Stimulated activated CD8-positive, alpha-beta memory T cell treated with anti-CD3 and anti-CD28 coated beads, Interleukin-2, amount 100 ng/mL, for 1 hour (primary cell): ENCODE measurements around the gene ACOX1.
A peak's percentile ranks its signal among the peaks of the same experiment; 100 is the strongest.

Experiments
- DNase-seq, 2 donors: peaks; one replicate each; pipeline ENCODE4 v3.0.0-alpha.2; 2020; ENCODE audit warnings: low read depth in 2 of 2

ACOX1 gene

DNA sequence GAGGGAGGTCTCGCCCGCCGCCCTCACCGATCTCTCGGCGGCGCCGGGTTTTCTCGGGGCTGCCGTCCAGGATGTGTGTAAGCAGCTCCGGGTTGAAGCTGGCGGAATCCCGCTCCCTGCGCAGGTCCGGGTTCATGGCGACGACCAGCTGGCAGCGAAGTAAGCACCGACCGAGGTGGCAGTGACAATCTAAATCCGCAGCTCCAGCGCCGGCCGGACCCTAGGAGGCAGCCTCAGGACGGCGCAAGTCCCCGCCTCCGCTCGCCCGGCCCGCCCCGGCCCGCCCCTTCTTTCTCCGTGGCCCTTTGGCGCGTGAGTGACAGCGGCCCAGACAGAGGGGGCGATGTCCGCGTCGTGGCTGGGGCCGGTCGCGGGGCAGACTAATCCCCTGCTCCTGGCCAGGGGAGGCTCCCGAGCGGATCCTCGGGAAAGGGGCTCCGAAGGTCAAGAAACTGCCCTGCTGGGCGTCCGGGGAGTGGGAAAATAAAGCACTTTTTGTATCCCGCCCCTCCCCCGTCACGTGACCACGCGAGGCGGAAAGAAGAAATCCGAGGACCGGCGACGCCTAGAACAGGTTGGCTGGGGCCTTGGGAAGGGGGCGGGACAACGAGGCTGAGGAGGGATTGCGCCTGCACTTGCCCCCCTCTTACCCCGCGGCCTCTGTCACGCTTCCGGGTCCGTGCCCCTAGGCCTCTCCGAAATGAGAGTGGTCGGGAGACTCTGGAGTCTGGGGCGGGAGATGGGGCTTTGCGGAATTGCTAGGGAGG is at the start of gene ACOX1, which contains the start of gene TEN1:
TSS of gene ACOX1 (minus strand) at position 229 of the 767 bp plus-strand sequence. CDS start at position 136, 93 bp downstream.
TSS of gene TEN1 (plus strand) at position 303 of the 767 bp plus-strand sequence. CDS start 6,953 bp downstream, outside the sequence.
- DNase-seq: peak; percentile 86 to 92

DNA sequence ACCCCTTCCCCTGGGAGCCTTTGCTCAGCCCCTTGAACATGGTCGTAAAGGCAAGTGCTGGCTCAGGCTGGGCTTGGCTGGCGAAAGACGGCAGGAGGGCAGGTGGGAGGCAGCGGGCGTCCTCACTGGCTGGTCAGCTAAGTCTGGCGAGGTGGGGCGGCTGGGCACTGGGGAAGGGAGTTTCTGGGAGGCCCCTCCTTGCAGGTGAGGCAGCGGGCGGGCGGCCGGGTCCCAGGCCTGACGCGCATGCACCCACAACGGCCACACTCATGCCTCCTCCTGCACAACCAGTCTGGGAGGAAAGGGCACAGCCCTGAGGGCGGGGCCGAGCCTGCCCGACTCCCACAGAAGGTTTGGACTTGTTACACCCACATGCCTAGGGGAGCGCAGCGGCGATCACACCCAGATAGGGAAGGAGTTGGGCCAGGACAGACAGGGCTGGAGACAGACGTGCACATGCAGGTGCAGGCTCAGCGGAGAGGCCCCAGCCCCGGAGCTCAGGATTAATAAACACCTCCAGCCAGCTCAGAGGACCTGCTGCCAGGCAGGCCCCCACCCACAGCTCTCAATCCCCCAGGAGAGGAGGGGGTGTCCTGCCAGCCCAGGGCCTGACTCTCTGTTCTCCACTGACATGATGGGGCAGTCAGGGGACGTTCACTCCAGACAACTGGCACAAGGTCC is 48.3 kb upstream of the ACOX1 start, which contains the start of gene EVPL:
TSS of gene EVPL (minus strand) at position 148 of the 681 bp plus-strand sequence. CDS start at position 40, 108 bp downstream.
- no peak for DNase-seq

DNA sequence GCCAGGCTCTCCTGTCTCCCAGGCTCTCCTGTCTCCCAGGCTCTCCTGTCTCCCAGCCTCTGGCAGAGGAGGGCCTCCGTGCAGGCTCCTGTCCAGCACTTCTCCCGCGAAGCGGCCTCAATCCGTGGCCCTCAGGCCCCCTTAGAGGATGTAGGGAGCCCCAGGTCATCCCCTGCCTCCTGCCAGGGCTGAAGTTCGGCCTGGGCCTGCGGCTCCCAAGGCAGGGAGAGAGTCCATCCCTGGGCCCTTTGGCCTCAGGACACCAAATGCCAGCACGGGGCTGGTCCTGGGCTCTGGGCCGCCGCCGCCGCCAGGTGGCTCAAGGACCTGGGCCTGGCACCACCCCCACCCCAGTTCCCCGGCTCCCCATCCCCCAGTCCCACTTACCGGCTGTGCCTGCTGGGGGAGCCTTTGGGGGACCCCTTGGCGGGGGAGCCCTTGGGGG is 47.8 kb upstream of the ACOX1 start:
- DNase-seq: no peak

DNA sequence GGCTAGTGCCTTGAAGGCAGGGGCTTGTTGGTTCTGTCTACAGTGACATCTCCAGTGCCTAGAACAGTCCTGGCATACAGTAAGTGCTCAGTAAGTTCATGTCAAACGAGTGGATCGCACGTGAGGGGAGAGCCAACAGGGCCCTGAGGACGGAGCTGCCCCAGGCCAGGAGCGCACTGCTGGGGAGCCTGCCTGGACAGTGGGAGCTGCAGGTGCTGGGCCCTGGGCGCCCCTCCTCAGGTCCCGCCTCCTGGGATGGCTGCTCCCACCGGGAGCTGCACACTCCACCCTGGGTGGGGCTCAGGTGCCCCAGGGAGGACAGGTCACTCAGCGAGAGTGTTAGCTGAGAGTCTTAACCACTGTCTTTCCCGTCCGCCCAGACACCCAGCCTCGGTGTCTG is 46.3 kb upstream of the ACOX1 start:
- DNase-seq: no peak

DNA sequence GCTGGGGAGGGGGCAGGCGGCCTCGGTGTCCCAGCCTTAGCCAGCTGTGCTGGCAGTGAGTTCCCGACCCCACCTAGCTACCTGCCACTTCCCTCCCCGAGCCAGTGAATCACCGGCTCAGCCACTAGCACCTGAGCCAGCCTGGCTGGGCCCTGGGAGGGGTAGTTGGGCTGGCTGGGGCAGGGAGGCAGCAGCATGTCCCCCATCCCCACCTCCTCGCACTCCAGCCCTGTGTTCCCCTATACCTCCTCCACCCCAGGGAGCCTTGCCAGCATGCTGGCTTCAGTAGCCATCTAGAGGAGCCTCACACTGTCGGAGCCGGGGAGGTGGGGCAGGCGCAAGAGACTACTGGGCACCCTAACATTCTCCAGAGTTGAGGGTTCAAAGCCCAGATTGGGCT is 45.4 kb upstream of the ACOX1 start:
- no peak for DNase-seq

DNA sequence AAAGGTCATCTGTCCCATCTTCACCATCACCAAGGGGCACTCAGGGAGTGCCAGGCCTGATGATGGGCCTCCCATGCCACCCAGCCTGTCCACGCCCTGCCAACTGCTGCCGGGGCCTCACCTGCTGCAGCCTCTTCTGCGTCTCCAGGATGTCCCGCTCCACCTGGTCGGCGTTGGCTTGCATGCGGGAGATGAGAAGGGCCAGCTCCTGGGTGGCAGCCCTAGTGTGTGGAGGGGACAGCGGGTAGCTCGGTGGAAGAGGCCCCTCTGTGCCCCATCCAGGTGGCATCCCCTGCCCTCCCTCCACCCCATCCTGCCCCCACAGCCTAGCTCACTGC is 44.9 kb upstream of the ACOX1 start:
- DNase-seq: no peak

DNA sequence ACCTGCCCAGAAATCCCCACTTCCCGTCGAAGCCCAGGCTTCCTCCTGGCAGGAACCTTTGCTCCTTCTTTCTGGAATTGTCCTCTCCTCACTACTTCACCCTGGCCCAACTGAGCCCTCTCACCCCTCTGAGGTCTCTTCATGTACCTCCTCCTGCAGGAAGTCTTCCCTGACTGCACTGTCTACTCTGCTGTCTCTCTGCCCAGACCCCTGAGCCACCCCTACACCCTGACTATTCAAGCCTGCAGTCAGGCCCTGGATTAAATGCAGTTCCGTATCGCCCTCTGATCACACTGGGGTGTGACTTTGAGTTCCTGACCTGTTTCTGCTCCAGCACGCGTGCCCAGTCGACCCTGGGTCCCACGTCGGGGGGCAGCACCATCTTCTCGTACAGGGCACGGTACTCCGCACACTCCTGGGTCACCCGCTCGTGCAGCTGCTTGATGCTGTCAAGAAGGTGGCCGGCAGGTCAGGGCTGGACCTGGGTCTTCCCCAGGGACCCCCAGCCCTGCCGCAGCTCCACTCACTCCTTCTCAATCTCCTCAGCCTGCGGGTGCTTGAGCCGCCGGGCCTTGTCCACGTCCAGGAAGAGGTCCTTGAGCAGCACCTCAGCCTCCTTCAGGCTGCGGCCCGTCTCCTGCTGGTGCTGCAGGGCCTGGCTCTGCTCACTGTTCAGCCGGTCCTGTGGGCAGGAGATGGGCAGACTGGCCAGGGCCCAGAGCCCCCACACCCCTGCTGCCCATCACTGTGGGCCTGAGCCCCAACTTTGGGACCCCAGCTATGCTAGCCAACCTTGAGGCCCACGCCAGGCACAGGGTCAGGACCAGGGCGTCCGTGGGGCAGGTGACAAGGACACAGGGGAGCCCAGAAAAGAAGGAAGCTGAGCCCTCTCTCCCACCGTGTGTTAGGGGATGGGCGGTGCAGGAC is 44.3 kb upstream of the ACOX1 start:
- no peak for DNase-seq

DNA sequence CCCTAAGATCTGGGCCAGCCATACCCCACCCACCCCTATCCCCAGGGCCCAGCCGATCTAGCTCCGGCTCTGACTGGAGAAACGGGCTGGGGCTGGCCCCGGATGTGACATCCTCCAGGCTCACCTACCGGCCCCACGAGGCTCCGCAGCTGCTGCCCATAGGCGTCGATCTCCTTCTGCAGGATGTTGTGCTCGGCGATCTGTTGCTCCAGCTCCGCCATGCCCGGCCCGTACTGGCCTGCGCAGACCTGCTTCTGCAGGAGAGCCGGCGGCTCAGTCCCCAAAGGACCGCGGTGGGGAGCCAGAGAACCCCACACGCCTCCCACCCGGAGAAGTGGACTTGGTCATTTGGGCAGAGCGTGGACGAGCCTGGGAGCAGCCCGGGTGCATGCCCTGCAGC is 43.3 kb upstream of the ACOX1 start:
- DNase-seq: no peak

DNA sequence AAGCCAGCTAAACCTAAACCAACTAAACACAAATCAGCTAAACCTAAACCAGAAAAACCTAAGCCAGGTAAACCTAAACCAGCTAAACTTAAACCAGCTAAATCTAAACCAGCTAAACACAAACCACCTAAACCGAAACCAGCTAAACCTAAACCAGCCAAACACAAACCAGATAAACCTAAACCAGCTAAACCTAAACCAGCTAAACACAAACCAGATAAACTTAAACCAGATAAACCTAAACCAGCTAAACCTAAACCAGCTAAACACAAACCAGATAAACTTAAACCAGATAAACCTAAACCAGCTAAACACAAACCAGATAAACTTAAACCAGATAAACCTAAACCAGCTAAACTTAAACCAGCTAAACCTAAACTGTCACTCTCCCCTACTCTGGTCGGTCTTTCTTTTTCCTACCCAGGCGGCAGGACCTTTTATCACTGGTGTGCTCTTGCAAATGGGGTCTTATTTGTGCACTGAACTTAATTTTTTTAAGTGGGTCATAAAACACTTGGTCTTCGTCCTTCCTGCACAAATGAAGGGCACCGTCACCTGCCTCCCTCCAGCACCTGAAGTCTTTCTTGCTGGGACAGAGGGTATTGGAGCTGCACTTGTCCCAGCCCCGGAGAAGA is 41.0 kb upstream of the ACOX1 start:
- no peak for DNase-seq

DNA sequence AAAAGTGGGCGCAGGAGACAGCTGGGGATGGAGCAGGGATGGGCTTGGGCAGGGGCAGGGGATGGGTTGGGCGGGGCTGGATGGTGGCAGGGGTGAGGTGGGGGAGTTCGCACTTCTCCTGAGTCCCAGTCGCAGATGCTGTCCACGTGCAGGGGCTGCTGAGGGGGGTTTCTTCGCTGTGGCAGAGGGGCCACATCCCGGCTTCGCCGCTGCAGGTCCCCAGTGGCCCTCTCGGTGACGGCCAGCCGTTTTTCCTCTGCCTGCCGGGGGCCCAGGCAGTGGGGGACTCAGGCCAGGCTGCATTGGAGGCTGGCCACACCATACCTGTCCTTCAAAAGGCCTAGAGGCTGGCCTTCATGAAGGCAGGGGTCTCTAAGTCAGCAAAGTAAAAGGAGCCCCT is 39.8 kb upstream of the ACOX1 start:
- no peak for DNase-seq

DNA sequence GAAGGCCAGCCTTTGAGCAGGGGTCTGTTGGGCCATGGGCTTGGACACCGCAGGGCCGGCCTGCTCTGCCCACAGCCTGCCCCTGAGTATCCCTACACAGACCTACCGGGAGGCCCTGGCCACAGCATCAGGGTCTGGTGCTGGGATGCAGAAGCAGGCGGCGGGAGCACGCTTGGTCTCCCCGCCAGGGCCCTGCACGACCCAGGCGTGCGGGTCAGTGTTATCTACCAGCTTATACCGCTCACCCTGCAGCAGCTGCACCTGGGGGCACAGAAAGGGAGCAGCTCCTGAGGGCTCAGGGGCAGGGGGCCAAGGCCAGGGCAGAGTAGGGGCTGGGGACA is 39.3 kb upstream of the ACOX1 start:
- DNase-seq: no peak

DNA sequence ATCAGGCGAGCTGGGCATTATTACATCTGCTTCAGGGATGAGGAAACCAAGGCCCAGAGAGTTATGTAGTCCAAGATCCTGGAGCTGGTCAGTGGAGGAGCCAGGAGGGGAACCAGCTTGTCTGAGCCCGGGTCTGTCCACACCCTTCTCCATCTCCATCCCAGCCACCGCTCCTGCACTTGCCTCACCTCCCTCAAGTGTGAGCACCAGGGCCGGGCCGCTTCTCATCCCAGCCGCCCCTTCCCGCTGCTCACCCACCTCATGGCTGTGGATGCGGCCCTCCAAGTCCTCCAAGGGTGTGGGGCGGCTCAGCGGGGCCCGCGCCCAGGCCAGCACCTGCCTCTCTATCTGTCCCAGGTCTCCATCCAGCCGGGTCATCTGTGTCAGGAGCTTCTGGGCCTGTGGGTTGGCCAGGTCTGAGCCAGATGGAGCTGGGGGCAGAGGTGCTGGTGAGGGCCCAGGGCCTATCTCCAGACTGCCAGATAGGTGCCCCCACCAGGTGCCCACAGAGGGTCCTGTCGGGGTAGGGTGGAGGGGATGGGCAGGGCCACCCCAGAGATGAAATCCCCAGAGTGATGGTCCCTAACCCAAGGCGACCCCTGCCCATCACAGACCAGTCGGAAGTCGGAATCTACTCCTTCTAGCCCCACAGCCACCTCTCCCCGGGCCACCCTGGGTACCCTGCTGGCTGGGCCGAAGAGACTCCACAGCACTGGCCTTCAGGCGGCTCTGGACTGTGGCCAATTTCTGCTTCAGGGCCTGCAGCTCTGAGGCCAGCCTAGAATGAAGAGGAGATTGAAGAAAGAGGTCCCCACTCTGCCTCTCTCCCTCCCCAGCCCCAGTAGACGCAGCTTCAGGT is 38.7 kb upstream of the ACOX1 start:
- DNase-seq: no peak

DNA sequence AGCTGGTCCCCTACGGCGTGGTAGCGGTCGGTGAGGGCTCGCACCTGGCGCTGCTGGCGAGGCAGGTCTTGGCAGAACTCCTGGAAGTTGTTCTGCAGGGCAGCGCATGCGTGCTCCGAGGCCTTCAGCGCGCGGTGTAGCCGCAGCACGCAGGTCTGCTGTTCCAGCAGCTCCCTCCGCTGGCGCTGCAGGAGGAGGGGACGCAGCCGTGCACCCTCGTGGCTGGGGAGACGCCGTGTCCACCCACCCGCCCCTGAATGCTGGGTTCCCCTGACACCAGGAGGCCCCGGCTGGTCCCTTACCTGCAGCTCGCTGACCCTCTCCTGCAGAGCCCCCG is 35.9 kb upstream of the ACOX1 start:
- no peak for DNase-seq

DNA sequence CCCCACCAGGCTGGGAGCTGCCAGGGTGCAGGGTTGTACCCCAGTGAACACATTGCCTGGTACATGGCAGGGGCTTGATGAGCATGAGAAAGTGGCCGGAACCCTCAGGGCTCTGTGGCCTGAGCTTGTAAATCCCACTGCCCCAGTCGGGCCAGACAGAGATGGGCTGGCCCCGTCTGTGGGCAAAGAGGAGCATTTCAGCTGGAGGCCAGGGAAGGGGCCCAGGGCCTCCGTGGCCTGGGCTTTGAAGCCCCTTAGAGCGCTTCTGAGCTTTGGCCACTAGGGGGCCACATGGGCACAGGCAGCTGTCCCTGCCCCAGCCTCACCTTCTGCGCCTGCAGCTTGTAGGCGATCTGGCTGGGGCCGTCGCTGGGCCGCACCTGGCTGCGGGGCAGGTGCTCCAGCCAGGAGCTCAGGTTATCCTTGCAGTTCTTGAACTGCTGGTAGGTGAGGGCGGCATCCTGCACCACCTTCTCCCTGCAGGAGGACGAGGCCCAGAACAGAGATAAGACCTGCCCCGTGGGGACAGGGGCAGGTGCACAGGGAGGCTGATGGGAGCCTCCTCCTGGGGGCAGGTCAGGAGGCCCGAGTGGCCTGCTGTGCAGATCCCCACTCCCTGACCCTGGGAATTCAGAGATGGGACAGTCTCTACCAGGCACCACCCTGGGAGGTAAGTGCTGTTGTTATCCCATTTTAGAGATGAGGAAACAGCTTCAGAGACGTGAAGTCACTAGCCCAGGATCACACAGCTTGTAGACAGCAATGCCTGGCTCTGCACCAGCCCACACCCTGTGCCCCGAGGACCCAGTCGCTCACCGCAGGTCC is 35.3 kb upstream of the ACOX1 start:
- peak; percentile 63 to 65 for DNase-seq

DNA sequence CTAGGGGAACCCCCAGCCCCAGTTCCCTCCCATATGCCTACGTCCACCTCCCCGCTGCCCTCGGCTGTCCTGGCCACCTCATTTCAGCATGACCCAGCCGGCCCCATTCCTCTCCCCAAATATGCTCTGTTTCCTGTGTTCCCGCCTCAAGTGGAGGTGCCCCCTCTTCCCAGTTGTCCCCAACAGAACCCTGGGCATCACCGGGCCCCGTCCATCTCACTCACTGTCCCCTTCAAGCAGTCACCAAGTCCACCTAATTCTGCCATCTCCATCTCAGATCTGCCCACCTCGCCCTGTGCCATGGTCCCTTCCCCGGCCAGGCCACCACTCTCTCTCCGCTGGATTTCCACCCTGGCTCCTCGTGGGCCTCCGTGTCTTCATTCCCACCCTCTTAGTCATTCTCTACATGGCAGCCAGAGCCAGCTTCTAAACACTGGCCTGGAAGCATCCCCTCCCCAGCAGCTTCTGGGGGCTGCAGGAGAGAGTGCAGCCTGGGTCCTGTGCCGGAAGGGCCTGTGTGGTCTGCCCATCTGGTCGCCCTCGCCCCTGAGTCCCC is 34.5 kb upstream of the ACOX1 start:
- DNase-seq: no peak

DNA sequence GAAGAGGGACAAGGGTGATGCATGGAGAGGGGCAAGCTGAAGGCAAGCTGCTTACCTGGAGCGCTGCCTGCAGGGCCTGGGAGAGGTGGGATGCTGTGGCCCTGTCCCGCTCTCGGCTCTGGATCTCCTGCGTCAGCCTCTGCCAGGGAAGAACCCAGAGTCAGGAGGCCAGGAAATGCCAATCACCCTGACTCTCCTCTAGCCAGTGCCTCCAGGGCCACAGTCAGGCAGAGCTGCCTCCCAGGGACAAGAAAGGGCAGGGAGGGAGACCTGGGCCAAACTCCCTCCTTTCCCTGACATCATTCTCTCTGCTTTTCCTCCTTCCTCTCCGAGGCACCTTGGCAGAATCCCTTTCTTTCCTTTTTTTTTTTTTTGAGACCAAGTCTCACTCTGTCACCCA is 33.0 kb upstream of the ACOX1 start:
- no peak for DNase-seq

DNA sequence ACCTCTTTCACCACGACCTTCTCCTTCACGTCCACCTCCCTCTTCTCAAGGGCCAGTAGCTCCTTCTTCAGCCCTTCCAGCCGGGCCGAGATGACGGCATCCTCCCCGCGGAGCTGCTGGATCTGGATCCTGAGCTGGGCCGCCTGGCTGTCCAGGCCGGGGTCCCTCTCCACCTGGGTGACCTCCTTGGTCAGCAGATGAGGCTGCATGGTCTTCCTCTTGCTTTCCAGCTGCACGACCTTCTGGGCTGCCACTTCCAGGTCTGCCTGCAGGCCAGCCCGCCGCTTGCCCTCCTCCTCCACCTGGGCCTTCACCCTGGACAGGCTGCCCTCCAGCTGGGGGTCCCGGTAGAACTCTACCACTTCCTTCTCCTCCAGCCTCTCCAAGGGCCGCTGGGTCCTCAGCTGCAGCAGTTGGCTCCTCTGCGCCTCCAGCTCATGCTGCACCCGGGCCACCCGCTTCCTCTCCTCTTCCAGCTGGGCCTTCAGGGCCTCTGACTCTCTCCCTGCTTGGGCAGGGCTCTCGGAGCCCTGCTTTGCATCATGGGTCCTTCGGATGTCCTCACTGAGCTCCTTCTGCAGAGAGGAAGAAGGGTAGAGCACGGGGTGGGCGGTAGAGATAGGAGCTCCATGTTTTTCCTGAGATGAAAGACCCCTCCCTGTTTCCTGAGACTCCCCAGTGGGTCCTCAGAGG is 31.1 kb upstream of the ACOX1 start:
- no peak for DNase-seq

DNA sequence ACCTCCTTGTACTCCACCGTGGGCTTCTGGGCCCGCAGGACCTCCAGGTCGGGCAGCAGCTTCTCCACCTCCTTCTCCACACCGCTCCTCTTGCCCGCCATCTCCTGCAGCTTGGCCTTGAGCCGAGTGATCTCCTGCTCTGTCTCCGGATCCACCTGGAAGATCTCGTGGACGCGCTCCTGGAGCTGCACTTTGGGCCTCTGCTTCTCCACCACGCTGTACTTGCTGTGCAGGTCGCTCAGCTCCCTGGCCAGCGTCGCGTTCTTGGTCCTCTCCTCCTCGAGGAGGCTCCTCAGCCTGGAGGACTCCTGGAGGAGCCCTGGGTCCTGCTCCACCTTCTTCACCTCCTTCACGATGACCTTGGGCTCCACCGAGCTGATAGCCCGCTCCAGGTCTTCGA is 30.5 kb upstream of the ACOX1 start:
- DNase-seq: no peak
